WTC11 (cell line): ENCODE results near the gene DNLZ. TPM values are rescaled to one million over a fixed set of nuclear protein-coding genes. Genes with fewer than 3 reads are reported as not detected.
A peak's percentile ranks its signal among the peaks of the same experiment; 100 is the strongest.

Source experiments
- ATAC-seq: fragments of 200-7000 bp; cut with Tn5 transposase; 2 replicates; pipeline ENCODE4 v1.10.0; 2021; ENCODE audit warnings: mild to moderate bottlenecking, moderate library complexity
- CTCF ChIA-PET: fragments of 300-600 bp; sonication (Branson Sonifier 250); formaldehyde crosslinking; loops from one replicate; lab custom pipeline; 2021; ENCODE audit warnings: antibody characterized with exemption; lab: Charles Lee
- POLR2A ChIA-PET: fragments of 350-600 bp; sonication (Branson Sonifier 250); formaldehyde crosslinking; loops from one replicate; lab custom pipeline; 2021; ENCODE audit warnings: antibody characterized with exemption; lab: Charles Lee
- DNase-seq: peaks from one replicate; pipeline ENCODE4 v3.0.0; 2021; ENCODE audit warnings: low spot score
- H3K27ac Mint-ChIP-seq: 2 replicates; pipeline ENCODE4 v1.8.0; 2021; ENCODE audit warnings: mixed read lengths
- H3K27me3 Mint-ChIP-seq: 2 replicates; pipeline ENCODE4 v1.8.0; 2021; ENCODE audit warnings: low read depth, mild to moderate bottlenecking, moderate library complexity, mixed read lengths
- H3K36me3 Mint-ChIP-seq: 2 replicates; pipeline ENCODE4 v1.8.0; 2021; ENCODE audit warnings: mixed read lengths
- H3K4me1 Mint-ChIP-seq: 2 replicates; pipeline ENCODE4 v1.8.0; 2022; ENCODE audit warnings: mixed read lengths
- H3K4me3 Mint-ChIP-seq: 2 replicates; pipeline ENCODE4 v1.8.0; 2021; ENCODE audit warnings: mild to moderate bottlenecking, moderate library complexity, mixed read lengths
- H3K9me3 Mint-ChIP-seq: 2 replicates; pipeline ENCODE4 v1.8.0; 2021; ENCODE audit warnings: mixed read lengths
- ATF1 ChIP-seq: sonication (generic); formaldehyde crosslinking; IDR thresholded peaks from 2 replicates; pipeline ENCODE4 v1.8.1; 2023; ENCODE audit warnings: mild to moderate bottlenecking, moderate library complexity, missing genetic modification reagents
- ELF4 ChIP-seq: sonication (generic); formaldehyde crosslinking; IDR thresholded peaks from 2 replicates; pipeline ENCODE4 v1.8.1; 2022; ENCODE audit warnings: low read depth, mild to moderate bottlenecking, moderate library complexity, missing genetic modification reagents
- JUN ChIP-seq: sonication (generic); formaldehyde crosslinking; IDR thresholded peaks from 2 replicates; pipeline ENCODE4 v1.8.0; 2023; ENCODE audit warnings: mild to moderate bottlenecking, missing genetic modification reagents
- MLX ChIP-seq: sonication (generic); formaldehyde crosslinking; IDR thresholded peaks from 2 replicates; pipeline ENCODE4 v1.8.1; 2023; ENCODE audit warnings: mild to moderate bottlenecking, missing genetic modification reagents, moderate library complexity
- MXD4 ChIP-seq: fragments of 250-450 bp; sonication (Bioruptor Pico); IDR thresholded peaks from 2 replicates; pipeline ENCODE4 v1.8.0; 2021; ENCODE audit warnings: mild to moderate bottlenecking, moderate library complexity, borderline replicate concordance
- PRDM15 ChIP-seq: sonication (generic); formaldehyde crosslinking; IDR thresholded peaks from 2 replicates; pipeline ENCODE4 v1.8.0; 2022; ENCODE audit warnings: missing genetic modification reagents
- PRRX2 ChIP-seq: fragments of 250-450 bp; sonication (Bioruptor Pico); IDR thresholded peaks from 2 replicates; pipeline ENCODE4 v1.8.0; 2021; ENCODE audit warnings: mild to moderate bottlenecking
- SMAD3 ChIP-seq: sonication (generic); formaldehyde crosslinking; IDR thresholded peaks from 2 replicates; pipeline ENCODE4 v1.8.0; 2022; ENCODE audit warnings: missing genetic modification reagents, mild to moderate bottlenecking, borderline replicate concordance
- total RNA-seq: library from RNA; stranded (reverse); gene quantifications from 3 replicates; pipeline ENCODE4 v1.2.3, GENCODE V29; 2021
- TF ChIP-seq, protein P1 (sequence below): sonication (generic); formaldehyde crosslinking; IDR thresholded peaks from 2 replicates; pipeline ENCODE4 v1.8.1; 2022; ENCODE audit warnings: mild to moderate bottlenecking, moderate library complexity, missing genetic modification reagents
- TF ChIP-seq, protein P2 (sequence below): sonication (generic); formaldehyde crosslinking; IDR thresholded peaks from 2 replicates; pipeline ENCODE4 v1.8.0; 2022; ENCODE audit warnings: mild to moderate bottlenecking, missing genetic modification reagents
- TF ChIP-seq, protein P3 (sequence below): sonication (generic); formaldehyde crosslinking; IDR thresholded peaks from 2 replicates; pipeline ENCODE4 v1.8.1; 2023; ENCODE audit warnings: mild to moderate bottlenecking, missing genetic modification reagents, borderline replicate concordance

The DNLZ gene
- total RNA-seq, 1 experiment from 2014 or later, result 17.2 TPM

DNA sequence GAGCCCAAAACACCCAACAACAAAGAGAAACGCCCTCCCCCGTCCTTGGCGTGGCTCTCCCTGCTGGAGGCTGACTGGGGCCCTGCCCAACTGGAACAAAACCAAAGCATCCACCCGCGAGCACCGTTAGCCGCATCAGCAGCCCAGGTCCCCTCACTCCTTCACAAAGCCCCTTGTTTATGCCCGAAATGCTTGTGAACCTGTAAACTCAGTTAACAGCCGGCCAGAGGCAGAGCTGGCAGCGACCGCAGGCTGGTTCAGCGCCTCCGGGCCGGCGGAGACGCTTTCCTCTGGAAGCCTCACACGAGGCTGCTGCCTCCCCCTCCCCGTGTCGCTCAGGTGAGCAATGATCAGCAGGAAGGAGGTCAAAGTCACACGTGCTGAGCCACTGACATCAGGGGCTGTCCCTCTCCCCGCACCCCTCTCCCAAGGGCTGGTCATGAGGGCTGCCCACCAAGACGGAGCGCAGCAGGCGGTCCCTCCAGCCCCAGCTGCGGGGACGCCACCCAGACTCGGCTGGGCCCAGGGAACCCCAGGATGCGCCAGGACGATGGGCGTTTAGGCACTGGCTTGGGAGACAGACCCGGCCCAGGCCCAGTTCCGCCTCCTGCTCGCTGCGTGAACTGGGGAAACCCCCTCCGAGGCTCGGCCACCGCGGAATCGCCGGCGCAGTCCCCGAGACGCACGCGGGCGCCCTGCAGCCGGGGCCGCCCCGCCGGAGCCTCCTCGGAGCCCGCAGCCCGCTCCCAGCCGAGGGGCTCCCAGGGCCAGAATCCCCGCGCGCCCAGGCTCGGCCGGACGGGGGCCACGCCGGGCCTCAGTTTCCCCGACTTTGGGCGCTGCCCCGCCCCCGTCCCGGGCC, 35.9 kb upstream of the DNLZ start:
- H3K27ac Mint-ChIP-seq, result peak overlapping the region; percentile 90
- ATAC-seq (no peak), DNase-seq (peak; percentile 28)
- no peaks in the 10 kb centered on the region for H3K27me3 Mint-ChIP-seq
- ChIA-PET POLR2A (interaction anchor here (0.5 kb wide), 1 partner anchor 10 kb away, joined by 3 read pairs; no protein-coding TSS in a partner anchor), CTCF (interaction anchor here (0.8 to 2.0 kb wide), 3 partner anchors 15 to 53 kb away, joined by 3 to 7 read pairs (median 7); no protein-coding TSS in a partner anchor)
- H3K4me1 Mint-ChIP-seq, result peaks cover 9% of the 10 kb centered on the region
- peak overlapping the region; percentile 88 for H3K4me3 Mint-ChIP-seq
- TF ChIP-seq PRRX2 (no peak), PRDM15 (CRISPR knock-in tag) (0 out of 2 replicates have a peak, but pooled peaks have one; percentile 40), ATF1 (CRISPR knock-in tag) (0 out of 2 replicates have a peak, but pooled peaks have one; percentile 52), MXD4 (CRISPR knock-in tag) (no peak), JUN (CRISPR knock-in tag) (0 out of 2 replicates have a peak, but pooled peaks have one; percentile 43)
- TF ChIP-seq, protein P1, sequence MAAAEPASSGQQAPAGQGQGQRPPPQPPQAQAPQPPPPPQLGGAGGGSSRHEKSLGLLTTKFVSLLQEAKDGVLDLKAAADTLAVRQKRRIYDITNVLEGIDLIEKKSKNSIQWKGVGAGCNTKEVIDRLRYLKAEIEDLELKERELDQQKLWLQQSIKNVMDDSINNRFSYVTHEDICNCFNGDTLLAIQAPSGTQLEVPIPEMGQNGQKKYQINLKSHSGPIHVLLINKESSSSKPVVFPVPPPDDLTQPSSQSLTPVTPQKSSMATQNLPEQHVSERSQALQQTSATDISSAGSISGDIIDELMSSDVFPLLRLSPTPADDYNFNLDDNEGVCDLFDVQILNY (CRISPR knock-in tag), result 0 out of 2 replicates have a peak, but pooled peaks have one; percentile 22
- TF ChIP-seq, all 79 proteins: peak for 4
- no peaks in the 10 kb centered on the region for H3K9me3 Mint-ChIP-seq
- H3K36me3 Mint-ChIP-seq, result peaks cover 35% of the 10 kb centered on the region

- POLR2A ChIA-PET, result no interaction called here
- peaks cover 9% of the 10 kb centered on the region for H3K4me1 Mint-ChIP-seq
- ATAC-seq (no peak), DNase-seq (no peak)
- no peaks in the 10 kb centered on the region for H3K9me3 Mint-ChIP-seq
- CTCF ChIA-PET, result interaction anchor here (0.8 to 2.0 kb wide), 2 partner anchors 13 to 35 kb away, joined by 3 to 7 read pairs; no protein-coding TSS in a partner anchor
- no peak overlapping the region for H3K27ac Mint-ChIP-seq
- TF ChIP-seq MLX (CRISPR knock-in tag) (no peak), SMAD3 (no peak), ELF4 (CRISPR knock-in tag) (no peak)
- TF ChIP-seq, protein P2, sequence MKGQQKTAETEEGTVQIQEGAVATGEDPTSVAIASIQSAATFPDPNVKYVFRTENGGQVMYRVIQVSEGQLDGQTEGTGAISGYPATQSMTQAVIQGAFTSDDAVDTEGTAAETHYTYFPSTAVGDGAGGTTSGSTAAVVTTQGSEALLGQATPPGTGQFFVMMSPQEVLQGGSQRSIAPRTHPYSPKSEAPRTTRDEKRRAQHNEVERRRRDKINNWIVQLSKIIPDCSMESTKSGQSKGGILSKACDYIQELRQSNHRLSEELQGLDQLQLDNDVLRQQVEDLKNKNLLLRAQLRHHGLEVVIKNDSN (CRISPR knock-in tag), result no peak
- TF ChIP-seq, protein P3, sequence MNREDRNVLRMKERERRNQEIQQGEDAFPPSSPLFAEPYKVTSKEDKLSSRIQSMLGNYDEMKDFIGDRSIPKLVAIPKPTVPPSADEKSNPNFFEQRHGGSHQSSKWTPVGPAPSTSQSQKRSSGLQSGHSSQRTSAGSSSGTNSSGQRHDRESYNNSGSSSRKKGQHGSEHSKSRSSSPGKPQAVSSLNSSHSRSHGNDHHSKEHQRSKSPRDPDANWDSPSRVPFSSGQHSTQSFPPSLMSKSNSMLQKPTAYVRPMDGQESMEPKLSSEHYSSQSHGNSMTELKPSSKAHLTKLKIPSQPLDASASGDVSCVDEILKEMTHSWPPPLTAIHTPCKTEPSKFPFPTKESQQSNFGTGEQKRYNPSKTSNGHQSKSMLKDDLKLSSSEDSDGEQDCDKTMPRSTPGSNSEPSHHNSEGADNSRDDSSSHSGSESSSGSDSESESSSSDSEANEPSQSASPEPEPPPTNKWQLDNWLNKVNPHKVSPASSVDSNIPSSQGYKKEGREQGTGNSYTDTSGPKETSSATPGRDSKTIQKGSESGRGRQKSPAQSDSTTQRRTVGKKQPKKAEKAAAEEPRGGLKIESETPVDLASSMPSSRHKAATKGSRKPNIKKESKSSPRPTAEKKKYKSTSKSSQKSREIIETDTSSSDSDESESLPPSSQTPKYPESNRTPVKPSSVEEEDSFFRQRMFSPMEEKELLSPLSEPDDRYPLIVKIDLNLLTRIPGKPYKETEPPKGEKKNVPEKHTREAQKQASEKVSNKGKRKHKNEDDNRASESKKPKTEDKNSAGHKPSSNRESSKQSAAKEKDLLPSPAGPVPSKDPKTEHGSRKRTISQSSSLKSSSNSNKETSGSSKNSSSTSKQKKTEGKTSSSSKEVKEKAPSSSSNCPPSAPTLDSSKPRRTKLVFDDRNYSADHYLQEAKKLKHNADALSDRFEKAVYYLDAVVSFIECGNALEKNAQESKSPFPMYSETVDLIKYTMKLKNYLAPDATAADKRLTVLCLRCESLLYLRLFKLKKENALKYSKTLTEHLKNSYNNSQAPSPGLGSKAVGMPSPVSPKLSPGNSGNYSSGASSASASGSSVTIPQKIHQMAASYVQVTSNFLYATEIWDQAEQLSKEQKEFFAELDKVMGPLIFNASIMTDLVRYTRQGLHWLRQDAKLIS (CRISPR knock-in tag), result no peak
- TF ChIP-seq, all 79 proteins: peak for 0
- Mint-ChIP-seq H3K4me3 (peak overlapping the region; percentile 88), H3K27me3 (no peaks in the 10 kb centered on the region), H3K36me3 (peaks cover 36% of the 10 kb centered on the region)
These were observed 34.7 kb upstream of the DNLZ start for GRCh38 chr9:136398286-136398685.
